GM20000 (cell line): ENCODE data around the gene WNK2.
"Not testable (repeated sequence)": the region's sequence is repeated elsewhere in the genome, so short reads cannot be mapped to it uniquely, and the experiment has no call there.

Source experiments
- DNase-seq: peaks from one replicate; pipeline ENCODE4 v3.0.0; 2012; ENCODE audit warnings: low spot score
- CTCF ChIP-seq: IDR thresholded peaks from 2 replicates; pipeline ENCODE4 v1.5.1; 2012; ENCODE audit warnings: mild to moderate bottlenecking, control low read depth; ENCODE audit errors: extremely low read depth, missing control alignments

WNK2 gene

GRCh38 chr9:93247892-93248291, 64.0 kb downstream of the WNK2 start:
- TF ChIP-seq CTCF: no peak
- no peak for DNase-seq

DNA sequence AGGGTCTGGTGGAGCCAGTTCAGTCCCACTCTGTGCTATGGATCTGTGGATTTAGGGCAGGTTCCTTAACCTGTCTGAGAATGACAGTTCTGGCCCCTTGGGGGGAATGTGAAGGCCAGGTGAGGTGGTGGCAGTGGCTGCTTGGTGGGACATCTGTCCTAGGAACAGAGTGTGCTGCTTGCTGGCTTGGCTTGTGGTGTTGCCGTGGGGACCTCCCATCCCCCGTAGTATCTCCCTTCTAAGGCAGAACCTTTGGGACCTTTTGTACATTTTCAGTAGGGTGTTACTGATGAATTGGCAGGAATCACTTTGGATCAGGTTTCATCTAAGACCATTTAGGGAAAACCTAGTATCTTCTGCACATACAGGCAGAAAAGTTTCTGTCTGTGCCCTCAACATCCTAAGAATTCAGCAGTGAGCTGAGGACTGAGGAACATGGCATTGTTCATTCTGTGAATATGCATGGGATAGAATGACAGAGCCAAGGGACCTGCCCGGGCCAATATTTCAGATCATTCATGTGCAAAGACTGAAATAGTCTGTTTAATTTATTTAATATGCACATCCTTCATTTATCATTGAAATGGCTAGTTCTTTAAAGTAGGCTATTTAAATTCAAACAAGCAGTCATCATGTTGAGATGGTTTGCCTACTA, 64.6 kb downstream of the WNK2 start:
- no peak for DNase-seq
- no peak for TF ChIP-seq CTCF

DNA sequence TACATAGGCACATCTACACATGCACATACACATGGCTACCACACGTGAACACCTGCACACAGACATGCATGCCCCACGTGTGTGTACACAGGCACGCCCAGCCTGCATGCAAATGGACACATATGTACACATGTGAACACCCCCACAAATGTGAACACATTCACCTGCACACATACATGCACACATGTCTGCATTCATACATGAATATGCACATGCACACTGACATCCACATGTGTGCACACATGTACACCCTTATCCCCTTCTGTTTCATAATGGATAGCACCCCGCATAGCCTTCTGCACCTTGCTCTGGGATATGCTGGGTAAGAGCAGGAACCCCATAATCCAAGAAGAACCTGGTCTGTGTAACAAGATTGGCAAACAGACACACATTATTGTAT, 66.2 kb downstream of the WNK2 start:
- no peak for TF ChIP-seq CTCF
- DNase-seq: no peak

- not testable (repeated sequence) for DNase-seq
These were observed 67.4 kb downstream of the WNK2 start for GRCh38 chr9:93251309-93251708.

DNA sequence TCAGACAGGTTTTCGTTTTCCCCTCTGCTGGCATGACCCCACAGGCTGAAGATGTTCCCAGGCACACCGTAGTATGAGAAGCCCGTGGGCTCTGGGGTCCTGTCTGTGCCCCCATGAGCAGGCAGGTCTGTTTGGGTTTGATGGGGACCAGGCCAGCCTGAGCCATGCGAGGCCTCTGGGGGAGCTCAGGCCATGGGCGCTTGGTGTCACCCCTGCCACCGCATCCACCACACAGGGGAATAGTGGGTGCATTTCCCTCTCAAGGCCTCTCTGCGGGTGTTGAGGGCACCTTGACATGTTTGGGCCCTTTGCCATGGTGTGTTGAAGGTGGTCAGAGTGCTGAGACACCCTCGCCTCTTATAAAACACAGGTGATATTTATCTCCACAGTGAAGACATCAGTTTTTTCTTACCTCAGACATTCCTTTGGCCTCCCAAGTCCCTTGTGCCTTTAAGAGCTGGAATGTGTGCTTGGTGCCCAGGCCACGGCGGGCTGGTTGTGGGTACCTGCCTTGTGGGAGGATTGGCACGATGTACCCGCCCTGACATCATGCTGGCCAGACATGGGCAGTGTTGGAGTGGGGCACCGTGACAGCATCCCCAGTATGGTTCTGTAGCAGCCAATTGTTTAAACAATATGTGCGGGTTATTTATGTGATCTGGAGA, 68.3 kb downstream of the WNK2 start:
- no peak for DNase-seq
- TF ChIP-seq CTCF: no peak

GRCh38 chr9:93252781-93253530, 69.0 kb downstream of the WNK2 start:
- TF ChIP-seq CTCF: no peak
- no peak for DNase-seq

GRCh38 chr9:93253633-93254032, 69.7 kb downstream of the WNK2 start:
- TF ChIP-seq CTCF: no peak
- DNase-seq: no peak
